ENCODE measurements around the gene TMEM156. TPM values are rescaled to one million over a fixed set of nuclear protein-coding genes. Genes with fewer than 3 reads are reported as not detected.

TMEM156 gene
- total and polyA plus RNA-seq, 2 donors (not counting 3 experiments of a cell fraction or from before 2014, with no cell fraction given) = 0.39 to 1.00 TPM

GRCh38 chr4:38920186-38920585, 112.0 kb downstream of the TMEM156 start:
- intact Hi-C loops (cut with micrococcal nuclease) (loop anchor here (5.0 kb wide), 1 partner anchor 217 kb away; no protein-coding TSS in a partner anchor), dilution Hi-C loops (cut with MboI; ENCODE audit: extremely low pct_ligation_motif_present, low sequenced_read_pairs) (no loop called here)
- Histone ChIP-seq H3K9me1 (replicated peaks; ENCODE audit: control insufficient read depth, extremely low read depth, insufficient read depth, low read length) (no peaks in the 10 kb centered on the region), H3K9me3 (replicated peaks; ENCODE audit: control insufficient read depth, insufficient read depth, low read length) (no peaks in the 10 kb centered on the region), H3K9ac (replicated peaks; ENCODE audit: extremely low read depth, insufficient read depth, low read length) (no peak overlapping the region), H3K27ac (ENCODE audit: insufficient read depth, low read depth, low read length) (no peak overlapping the region), H3K4me2 (ENCODE audit: insufficient read depth, low read length) (no peak overlapping the region), H3K4me3 (replicated peaks in 1 of 3; ENCODE audit: insufficient read depth in 1 of 3, low read depth in 1 of 3, low read length in 3 of 3) (no peak overlapping the region), H3K4me1 (ENCODE audit: control insufficient read depth, extremely low read depth, insufficient read depth, low read length) (no peaks in the 10 kb centered on the region), H3K27me3 (ENCODE audit: control insufficient read depth in 2 of 2, insufficient read depth in 2 of 2, low read length in 2 of 2) (no peaks in the 10 kb centered on the region), H4K20me1 (replicated peaks; ENCODE audit: control insufficient read depth, extremely low read depth, insufficient read depth, low read length) (no peaks in the 10 kb centered on the region), H2AFZ (ENCODE audit: low read depth, low read length) (no peak overlapping the region), H3K36me3 (ENCODE audit: control insufficient read depth in 2 of 2, extremely low read depth in 1 of 2, insufficient read depth in 2 of 2, low read length in 2 of 2) (peaks cover 15 to 28% of the 10 kb centered on the region in 2 experiments), H3K79me2 (ENCODE audit: control insufficient read depth, insufficient read depth, low read length) (no peaks in the 10 kb centered on the region)
- no TSS peak for BruUV-seq (replicated peaks)
- no peak for TF ChIP-seq POLR2AphosphoS5 (IDR thresholded peaks at IDR 0.05; ENCODE audit: insufficient read depth, low read depth, low read length)
- TF ChIP-seq JUN (IDR thresholded peaks at IDR 0.05; ENCODE audit: borderline replicate concordance, insufficient read depth, insufficient read length, low read depth) = no peak
- TF ChIP-seq GATA2 (IDR thresholded peaks at IDR 0.05; ENCODE audit: insufficient read depth, insufficient read length, low read depth, low read length) = no peak
- TF ChIP-seq MAX (IDR thresholded peaks at IDR 0.05; ENCODE audit: insufficient read depth, insufficient read length) = no peak
- no peak for TF ChIP-seq MYC (IDR thresholded peaks at IDR 0.05; ENCODE audit: low read depth, low read length)
- no peak for TF ChIP-seq EZH2 (IDR thresholded peaks at IDR 0.05; ENCODE audit: borderline replicate concordance, low read depth, low read length, severe bottlenecking)
- no peak for TF ChIP-seq FOS (IDR thresholded peaks at IDR 0.05; ENCODE audit: borderline replicate concordance, insufficient read depth, low read length)
- no peak for TF ChIP-seq CTCF (IDR thresholded peaks at IDR 0.05; ENCODE audit: extremely low read depth in 1 of 2, insufficient read depth in 1 of 2, low read depth in 1 of 2, low read length in 2 of 2)
- FAIRE-seq (no peak), DNase-seq (ENCODE audit: low read depth, low spot score) (no peak)
- ChIA-PET POLR2A (no interaction called here), CTCF (interaction anchor here (0.7 to 1.0 kb wide), 2 partner anchors 59 to 215 kb away, joined by 3 read pairs; no protein-coding TSS in a partner anchor)
